H1 (cell line): ENCODE data around the gene SLC18A3. TPM values are rescaled to one million over a fixed set of nuclear protein-coding genes. Genes with fewer than 3 reads are reported as not detected.

Source experiments
- CBX5 ChIP-seq: fragments of 300-800, 300-1000 bp; sonication (generic); IDR thresholded peaks from 2 replicates; pipeline ENCODE4 v1.7.1; 2016; ENCODE audit warnings: antibody characterized with exemption, low read length, low read depth
- CHD1 ChIP-seq: IDR thresholded peaks from 2 replicates; pipeline ENCODE4 v1.6.1; 2012; ENCODE audit warnings: low read depth, low read length, improper control_type of control experiment
- FOSL1 ChIP-seq: IDR thresholded peaks from 2 replicates; pipeline ENCODE4 v1.6.1; 2011; ENCODE audit warnings: mild to moderate bottlenecking, low read depth, low read length, moderate library complexity; ENCODE audit not compliant: insufficient read depth
- polyA plus RNA-seq, 7 experiments: library from polyadenylated mRNA; depleted of rRNA in 3 of 7; stranded (reverse) in 5 of 7; unstranded in 2 of 7; fragments of >200 nt in 5 of 7; fragments of 200-250 nt in 2 of 7; gene quantifications; 1 replicate in 5 of 7; 2 replicates in 1 of 7; 4 replicates in 1 of 7; pipeline versions ENCODE4 v1.2.1 to v1.2.3, GENCODE V29; 2011 to 2013; ENCODE audit warnings: missing spikeins in 2 of 7, mixed read lengths in 2 of 7
- total RNA-seq: library from RNA; stranded (reverse); fragmentation: NEBNext Ultra II Directional; extraction: Animal tissue kit (Norgen Biotek cat#: 25700); gene quantifications from 2 replicates; pipeline ENCODE4 v1.2.1, GENCODE V29; 2021

Gene SLC18A3
- total and polyA plus RNA-seq, 2 of the 8 experiments (the other 6 are each of a cell fraction or from before 2014, with no cell fraction given) = 0.17 TPM; not detected in 1

- no peak for TF ChIP-seq CBX5
- no peak for TF ChIP-seq FOSL1
- TF ChIP-seq CHD1 = no peak
- TF ChIP-seq, all 59 proteins: peak for 0
Measured at GRCh38 chr10:49628599-49628998, 18.5 kb downstream of the SLC18A3 start (continued).
